ENCODE data around the gene LEF1.

LEF1 gene

DNA sequence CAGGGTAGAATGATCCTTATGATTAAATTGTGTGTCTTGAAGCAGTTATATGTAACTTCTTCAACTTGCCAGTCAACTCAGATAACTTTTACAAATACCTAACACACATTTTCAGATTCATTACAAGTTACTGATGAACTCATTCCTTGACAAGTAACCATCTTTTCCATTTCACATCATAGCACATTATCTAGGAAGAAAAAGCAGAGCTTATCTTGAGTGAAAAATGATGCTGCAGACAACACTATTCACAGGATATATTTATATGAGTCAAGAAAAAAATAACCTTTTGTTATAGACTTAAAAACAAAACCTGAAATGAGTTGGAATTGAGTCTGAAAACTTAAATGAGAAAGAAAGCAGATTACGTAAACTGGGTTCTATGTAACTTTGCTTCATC lies 68.9 kb downstream of the LEF1 start:
- H3K4me3 ChIP-seq (ENCODE audit: low read depth, low read length): no peak overlapping the region
- no peak for DNase-seq (ENCODE audit: low read depth)
- TF ChIP-seq, protein P1, sequence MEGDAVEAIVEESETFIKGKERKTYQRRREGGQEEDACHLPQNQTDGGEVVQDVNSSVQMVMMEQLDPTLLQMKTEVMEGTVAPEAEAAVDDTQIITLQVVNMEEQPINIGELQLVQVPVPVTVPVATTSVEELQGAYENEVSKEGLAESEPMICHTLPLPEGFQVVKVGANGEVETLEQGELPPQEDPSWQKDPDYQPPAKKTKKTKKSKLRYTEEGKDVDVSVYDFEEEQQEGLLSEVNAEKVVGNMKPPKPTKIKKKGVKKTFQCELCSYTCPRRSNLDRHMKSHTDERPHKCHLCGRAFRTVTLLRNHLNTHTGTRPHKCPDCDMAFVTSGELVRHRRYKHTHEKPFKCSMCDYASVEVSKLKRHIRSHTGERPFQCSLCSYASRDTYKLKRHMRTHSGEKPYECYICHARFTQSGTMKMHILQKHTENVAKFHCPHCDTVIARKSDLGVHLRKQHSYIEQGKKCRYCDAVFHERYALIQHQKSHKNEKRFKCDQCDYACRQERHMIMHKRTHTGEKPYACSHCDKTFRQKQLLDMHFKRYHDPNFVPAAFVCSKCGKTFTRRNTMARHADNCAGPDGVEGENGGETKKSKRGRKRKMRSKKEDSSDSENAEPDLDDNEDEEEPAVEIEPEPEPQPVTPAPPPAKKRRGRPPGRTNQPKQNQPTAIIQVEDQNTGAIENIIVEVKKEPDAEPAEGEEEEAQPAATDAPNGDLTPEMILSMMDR (IDR thresholded peaks at IDR 0.05; ENCODE audit: low read depth, low read length): no peak
- no peak for TF ChIP-seq MYC (IDR thresholded peaks at IDR 0.05; ENCODE audit: low read depth, low read length)
- no peak for TF ChIP-seq POLR2A (IDR thresholded peaks at IDR 0.05; ENCODE audit: extremely low read depth, insufficient read length)
- TF ChIP-seq, protein P2, sequence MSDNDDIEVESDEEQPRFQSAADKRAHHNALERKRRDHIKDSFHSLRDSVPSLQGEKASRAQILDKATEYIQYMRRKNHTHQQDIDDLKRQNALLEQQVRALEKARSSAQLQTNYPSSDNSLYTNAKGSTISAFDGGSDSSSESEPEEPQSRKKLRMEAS (IDR thresholded peaks at IDR 0.05; ENCODE audit: low read depth, low read length): no peak

DNA sequence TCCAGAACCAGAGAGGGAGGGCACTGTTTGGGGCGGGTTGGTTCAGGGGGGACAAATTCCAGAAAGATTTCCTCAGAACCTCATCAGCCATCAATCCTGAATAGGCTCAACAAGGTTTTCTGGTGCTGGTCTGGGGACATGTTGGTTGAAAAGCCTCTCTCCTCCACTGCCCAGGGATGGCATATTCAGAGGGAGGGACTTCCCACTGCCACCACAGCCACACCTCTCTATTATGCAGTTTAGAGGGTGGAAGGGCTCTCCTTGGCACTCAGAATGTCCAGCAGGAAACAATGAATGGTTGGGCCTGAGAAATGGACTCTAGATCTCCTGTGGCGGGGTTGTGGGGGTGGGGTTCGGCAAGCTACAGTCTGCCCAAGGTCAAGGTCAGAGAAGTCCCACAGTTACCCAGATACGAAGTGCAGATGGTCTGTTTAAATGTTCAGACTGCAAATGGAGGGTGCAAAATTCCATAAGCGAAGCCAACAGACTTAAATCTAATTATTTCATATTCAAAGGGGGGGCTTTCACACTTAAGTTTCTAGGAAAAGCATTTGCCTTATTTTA lies 70.7 kb downstream of the LEF1 start:
- H3K4me3 ChIP-seq (ENCODE audit: low read depth, low read length): no peak overlapping the region
- no peak for DNase-seq (ENCODE audit: low read depth)
- TF ChIP-seq MYC (IDR thresholded peaks at IDR 0.05; ENCODE audit: low read depth, low read length) (no peak), POLR2A (IDR thresholded peaks at IDR 0.05; ENCODE audit: extremely low read depth, insufficient read length) (no peak)
- TF ChIP-seq, protein P2 (IDR thresholded peaks at IDR 0.05; ENCODE audit: low read depth, low read length): no peak
- TF ChIP-seq, protein P1 (IDR thresholded peaks at IDR 0.05; ENCODE audit: low read depth, low read length): no peak

DNA sequence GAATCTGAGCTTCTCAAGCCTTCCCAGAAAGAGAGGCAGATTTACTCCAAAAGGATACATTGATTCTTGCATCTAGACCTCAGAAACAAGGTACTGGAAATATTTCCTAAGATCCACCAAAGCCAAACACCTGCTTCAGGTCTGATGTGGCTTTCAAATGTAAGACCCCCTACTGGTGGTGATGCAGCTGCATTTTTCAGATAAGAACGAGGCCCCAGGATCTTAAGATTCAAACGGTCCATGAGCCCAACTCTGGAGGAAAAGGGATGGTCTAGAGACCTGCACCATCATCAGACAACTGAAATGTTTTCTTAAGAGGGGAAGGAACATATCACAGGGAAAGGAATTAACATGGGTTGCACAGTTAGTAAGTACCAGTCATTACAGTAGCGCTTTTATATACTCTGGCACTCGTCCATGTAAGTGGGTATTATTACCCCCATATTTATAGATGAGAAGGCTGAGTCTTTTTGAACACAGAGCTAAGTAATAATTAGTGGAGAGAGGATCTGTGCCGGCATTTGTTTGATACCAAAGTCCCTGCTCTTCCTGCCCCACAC lies 73.7 kb downstream of the LEF1 start:
- no peak for TF ChIP-seq MYC (IDR thresholded peaks at IDR 0.05; ENCODE audit: low read depth, low read length)
- no peak for TF ChIP-seq POLR2A (IDR thresholded peaks at IDR 0.05; ENCODE audit: extremely low read depth, insufficient read length)
- TF ChIP-seq, protein P2 (IDR thresholded peaks at IDR 0.05; ENCODE audit: low read depth, low read length): no peak
- TF ChIP-seq, protein P1 (IDR thresholded peaks at IDR 0.05; ENCODE audit: low read depth, low read length): no peak
- DNase-seq (ENCODE audit: low read depth): no peak
- no peak overlapping the region for H3K4me3 ChIP-seq (ENCODE audit: low read depth, low read length)

DNA sequence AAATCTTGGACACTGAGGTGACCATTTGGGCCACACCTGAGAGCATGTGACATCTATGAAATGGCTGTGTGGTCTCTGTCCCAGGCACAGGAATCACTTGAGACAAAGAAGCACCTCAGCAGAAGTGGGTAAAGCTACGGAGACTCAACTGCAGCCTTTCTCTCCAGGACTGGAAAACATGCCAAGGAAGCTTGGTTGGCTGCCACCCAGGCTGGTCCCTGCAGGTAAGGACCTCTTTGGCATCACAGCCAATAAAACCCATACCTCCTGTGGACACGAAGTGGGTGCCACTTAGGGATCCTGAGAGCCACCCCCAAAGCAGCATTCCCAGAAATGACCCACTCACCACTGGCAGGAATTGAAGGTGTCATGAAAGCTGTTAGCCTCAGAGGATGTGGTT lies 74.6 kb downstream of the LEF1 start:
- TF ChIP-seq, protein P2 (IDR thresholded peaks at IDR 0.05; ENCODE audit: low read depth, low read length): no peak
- TF ChIP-seq POLR2A (IDR thresholded peaks at IDR 0.05; ENCODE audit: extremely low read depth, insufficient read length) (no peak), MYC (IDR thresholded peaks at IDR 0.05; ENCODE audit: low read depth, low read length) (no peak)
- TF ChIP-seq, protein P1 (IDR thresholded peaks at IDR 0.05; ENCODE audit: low read depth, low read length): no peak
- no peak overlapping the region for H3K4me3 ChIP-seq (ENCODE audit: low read depth, low read length)
- no peak for DNase-seq (ENCODE audit: low read depth)

DNA sequence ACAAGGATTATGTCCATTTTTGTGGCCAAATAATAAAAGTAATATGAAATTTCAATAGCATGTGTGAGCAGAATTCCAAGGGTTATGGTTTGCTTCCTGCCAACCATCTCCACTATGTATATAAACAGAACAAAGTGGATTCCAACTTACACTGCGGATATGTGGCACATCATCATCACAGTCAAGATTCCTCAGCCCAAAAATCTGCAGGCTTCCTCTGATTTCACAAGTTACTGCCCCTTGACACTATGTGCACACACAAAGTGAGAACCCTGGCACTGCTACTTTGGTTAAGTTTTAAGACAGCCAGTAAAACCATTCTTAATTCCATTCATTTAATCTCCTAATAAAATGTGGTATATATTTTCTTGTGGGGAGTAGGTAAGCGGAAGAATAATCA lies 76.4 kb downstream of the LEF1 start:
- DNase-seq (ENCODE audit: low read depth): no peak
- TF ChIP-seq MYC (IDR thresholded peaks at IDR 0.05; ENCODE audit: low read depth, low read length) (no peak), POLR2A (IDR thresholded peaks at IDR 0.05; ENCODE audit: extremely low read depth, insufficient read length) (no peak)
- TF ChIP-seq, protein P1 (IDR thresholded peaks at IDR 0.05; ENCODE audit: low read depth, low read length): no peak
- TF ChIP-seq, protein P2 (IDR thresholded peaks at IDR 0.05; ENCODE audit: low read depth, low read length): no peak
- H3K4me3 ChIP-seq (ENCODE audit: low read depth, low read length): no peak overlapping the region

All from NB4 (cell line).